Left lung (tissue), 10 donors: ENCODE data around the gene RLBP1. TPM values are rescaled to one million over a fixed set of nuclear protein-coding genes. Genes with fewer than 3 reads are reported as not detected.
A peak's percentile ranks its signal among the peaks of the same experiment; 100 is the strongest.

ENCODE experiments used
- ATAC-seq: fragments of 200-7000 bp; cut with Tn5 transposase; one replicate; pipeline ENCODE4 v1.9.1; 2020; ENCODE audit warnings: moderate library complexity
- DNase-seq, 4 donors: peaks; one replicate each; pipeline ENCODE4 v3.0.0-alpha.2; 2013 to 2020
- H3K27ac ChIP-seq, 2 donors: fragments of 200-600 bp; sonication (generic) in 1 of 2; one replicate each; pipeline versions ENCODE4 v1.5.0 to v1.8.0; 2020 to 2021
- H3K27me3 ChIP-seq, 2 donors: fragments of 200-600 bp; sonication (generic) in 1 of 2; one replicate each; pipeline versions ENCODE4 v1.5.0 to v1.8.0; 2020 to 2021
- H3K36me3 ChIP-seq, 2 donors: fragments of 200-600 bp; sonication (generic) in 1 of 2; one replicate each; pipeline versions ENCODE4 v1.5.0 to v1.8.0; 2020 to 2021
- H3K4me1 ChIP-seq, 2 donors: fragments of 200-600 bp; one replicate each; pipeline ENCODE4 v1.8.0; 2021
- H3K4me3 ChIP-seq, 2 donors: fragments of 200-600 bp; sonication (generic) in 1 of 2; one replicate each; pipeline versions ENCODE4 v1.5.0 to v1.8.0; 2020 to 2021; ENCODE audit warnings: mild to moderate bottlenecking in 1 of 2
- H3K9me3 ChIP-seq, 2 donors: fragments of 200-600 bp; sonication (generic) in 1 of 2; one replicate each; pipeline versions ENCODE4 v1.5.0 to v1.8.0; 2020 to 2021
- CTCF ChIP-seq, 2 donors: fragments of 200-600 bp; sonication (generic) in 1 of 2; IDR thresholded peaks; one replicate each; pipeline versions ENCODE4 v1.5.0 to v1.8.0; 2021; ENCODE audit warnings: antibody characterized with exemption in 2 of 2
- intact Hi-C, 2 donors: fragments of 100-400 bp; cut with DNase I; formaldehyde crosslinking; loops; one replicate each; pipeline versions ENCODE4 v1.11.2 to v1.14.2; 2022
- polyA plus RNA-seq, 6 donors: library from polyadenylated mRNA; unstranded; fragments of 120-200 nt; gene quantifications; one replicate each; pipeline ENCODE4 v1.2.1, GENCODE V29; 2013; ENCODE audit not compliant: insufficient read length in 6 of 6
- total RNA-seq, 2 donors: library from RNA; stranded (reverse); fragmentation: NEBNext Ultra II Directional; extraction: Animal tissue kit (Norgen Biotek cat#: 25700); gene quantifications; one replicate each; pipeline ENCODE4 v1.2.1, GENCODE V29; 2021
- donor health status: DM: no; HTN: yes; CAD: no.
- donor health status: DM: no; HTN: no; CAD: no.

RLBP1 gene
- total and polyA plus RNA-seq, 8 donors, result 0.27 TPM; not detected in 7

GRCh38 chr15:89206908-89207331, 14.5 kb downstream of the RLBP1 start:
- H3K27ac ChIP-seq, result no peak overlapping the region
- peaks cover 0 to 9% of the 10 kb centered on the region in 2 donors for H3K4me1 ChIP-seq
- ATAC-seq, result peak; percentile 93
- TF ChIP-seq CTCF (IDR thresholded peaks at IDR 0.05), result peak; percentile 96 to 99
- peak; percentile 34 to 95 (median 67) for DNase-seq
- no peaks in the 10 kb centered on the region for H3K9me3 ChIP-seq
- H3K27me3 ChIP-seq, result no peaks in the 10 kb centered on the region
- intact Hi-C loops, result loop anchor here in 1 of 2 donors (10.0 kb wide), 1 partner anchor 98 kb away; no protein-coding TSS in a partner anchor
- no peak overlapping the region for H3K4me3 ChIP-seq
- H3K36me3 ChIP-seq, result no peaks in the 10 kb centered on the region

- ATAC-seq (no peak), DNase-seq (no peak)
- no peaks in the 10 kb centered on the region for H3K27me3 ChIP-seq
- H3K4me1 ChIP-seq, result peaks cover 0 to 9% of the 10 kb centered on the region in 2 donors
- no peak overlapping the region for H3K4me3 ChIP-seq
- intact Hi-C loops, result loop anchor here in 1 of 2 donors (10.0 kb wide), 1 partner anchor 99 kb away; no protein-coding TSS in a partner anchor
- TF ChIP-seq CTCF (IDR thresholded peaks at IDR 0.05), result no peak
- no peak overlapping the region for H3K27ac ChIP-seq
- peaks cover 0 to 7% of the 10 kb centered on the region in 2 donors for H3K36me3 ChIP-seq
- no peaks in the 10 kb centered on the region for H3K9me3 ChIP-seq
Measured at GRCh38 chr15:89205991-89206585, 15.3 kb downstream of the RLBP1 start.

GRCh38 chr15:89203705-89204273, 17.6 kb downstream of the RLBP1 start:
- H3K27ac ChIP-seq, result no peak overlapping the region
- no peaks in the 10 kb centered on the region for H3K27me3 ChIP-seq
- no peak for TF ChIP-seq CTCF (IDR thresholded peaks at IDR 0.05)
- no peak overlapping the region for H3K4me3 ChIP-seq
- H3K9me3 ChIP-seq, result no peaks in the 10 kb centered on the region
- H3K36me3 ChIP-seq, result peaks cover 0 to 30% of the 10 kb centered on the region in 2 donors
- H3K4me1 ChIP-seq, result peaks cover 0 to 9% of the 10 kb centered on the region in 2 donors
- no peak for DNase-seq
- no peak for ATAC-seq
- intact Hi-C loops, result loop anchor here in 1 of 2 donors (10.0 kb wide), 1 partner anchor 101 kb away; no protein-coding TSS in a partner anchor

GRCh38 chr15:89201465-89202005, 19.8 kb downstream of the RLBP1 start:
- no peak for ATAC-seq
- TF ChIP-seq CTCF (IDR thresholded peaks at IDR 0.05), result no peak
- DNase-seq, result no peak
- Histone ChIP-seq H3K4me3 (no peak overlapping the region), H3K36me3 (peaks cover 0 to 50% of the 10 kb centered on the region in 2 donors), H3K27ac (no peak overlapping the region), H3K9me3 (no peaks in the 10 kb centered on the region), H3K4me1 (peaks cover 0 to under 1% of the 10 kb centered on the region in 2 donors), H3K27me3 (no peaks in the 10 kb centered on the region)
- intact Hi-C loops, result loop anchor here in 1 of 2 donors (10.0 kb wide), 1 partner anchor 103 kb away; no protein-coding TSS in a partner anchor

GRCh38 chr15:89200182-89200581, 21.2 kb downstream of the RLBP1 start:
- Histone ChIP-seq H3K27me3 (no peaks in the 10 kb centered on the region), H3K9me3 (no peaks in the 10 kb centered on the region), H3K4me1 (no peaks in the 10 kb centered on the region), H3K4me3 (no peak overlapping the region), H3K36me3 (peaks cover 0 to 62% of the 10 kb centered on the region in 2 donors), H3K27ac (no peak overlapping the region)
- no peak for TF ChIP-seq CTCF (IDR thresholded peaks at IDR 0.05)
- DNase-seq (no peak), ATAC-seq (no peak)
- intact Hi-C loops, result loop anchor here in 1 of 2 donors (10.0 kb wide), 1 partner anchor 105 kb away; no protein-coding TSS in a partner anchor
